OCI-LY3 (cell line): ENCODE data around the gene UCN2.

ENCODE experiments used
- H2AFZ ChIP-seq: fragments of 200-600, 300-600 bp; shearing (Covaris generic); 2 replicates; pipeline ENCODE4 v1.6.0; 2014; ENCODE audit warnings: antibody characterized with exemption, low read depth, low read length
- H3K27ac ChIP-seq: fragments of 200-600, 300-600 bp; sonication (generic); 2 replicates; pipeline ENCODE4 v1.5.1; 2014; ENCODE audit warnings: mild to moderate bottlenecking, low read length, moderate library complexity, mixed read lengths
- H3K27me3 ChIP-seq: fragments of 200-600, 300-600 bp; sonication (generic); 2 replicates; pipeline ENCODE4 v1.6.1; 2014; ENCODE audit warnings: low read depth, low read length, mixed read lengths
- H3K36me3 ChIP-seq: fragments of 200-600, 300-600 bp; sonication (generic); replicated peaks from 2 replicates; pipeline ENCODE3; 2014; ENCODE audit warnings: low read depth, low read length, mixed read lengths
- H3K4me1 ChIP-seq: fragments of 300-600, 200-600 bp; sonication (generic); 2 replicates; pipeline ENCODE4 v1.6.1; 2014; ENCODE audit warnings: low read length, mixed read lengths
- H3K4me2 ChIP-seq: fragments of 200-600, 300-600 bp; sonication (generic); 2 replicates; pipeline ENCODE4 v1.6.1; 2014; ENCODE audit warnings: low read length, mixed read lengths
- H3K4me3 ChIP-seq: fragments of 300-600, 200-600 bp; sonication (generic); 2 replicates; pipeline ENCODE4 v1.5.1; 2014; ENCODE audit warnings: antibody characterized with exemption, mild to moderate bottlenecking, low read length, moderate library complexity
- H3K79me2 ChIP-seq: fragments of 300-600, 200-600 bp; shearing (Covaris generic); 2 replicates; pipeline ENCODE4 v1.6.1; 2014; ENCODE audit warnings: mild to moderate bottlenecking, low read length, mixed read lengths
- H3K9ac ChIP-seq: fragments of 300-600, 200-600 bp; shearing (Covaris generic); 2 replicates; pipeline ENCODE4 v1.6.0; 2014; ENCODE audit warnings: mild to moderate bottlenecking, low read length, moderate library complexity
- H3K9me3 ChIP-seq: fragments of 200-600, 300-600 bp; shearing (Covaris generic); 2 replicates; pipeline ENCODE4 v1.6.1; 2014; ENCODE audit warnings: low read length, mixed read lengths; ENCODE audit not compliant: insufficient read depth
- H4K20me1 ChIP-seq: fragments of 200-600, 300-600 bp; sonication (generic); 2 replicates; pipeline ENCODE4 v1.6.1; 2016; ENCODE audit warnings: low read length, mixed read lengths; ENCODE audit not compliant: insufficient read depth
- CTCF ChIP-seq: fragments of 200-600, 300-600 bp; sonication (generic); IDR thresholded peaks from 2 replicates; pipeline ENCODE4 v1.5.1; 2014; ENCODE audit warnings: antibody characterized with exemption, low read length, low read depth
- EZH2phosphoT487 ChIP-seq: fragments of 200-600 bp; shearing (Covaris generic); IDR thresholded peaks from 2 replicates; pipeline ENCODE4 v1.6.1; 2018; ENCODE audit warnings: antibody characterized with exemption, mixed run types, low read depth

UCN2 gene

GRCh38 chr3:48565186-48565585 lies 1.6 kb upstream of the UCN2 start:
- Histone ChIP-seq H3K9me3 (no peaks in the 10 kb centered on the region), H3K4me2 (no peak overlapping the region), H4K20me1 (no peaks in the 10 kb centered on the region), H2AFZ (no peak overlapping the region), H3K79me2 (no peaks in the 10 kb centered on the region), H3K9ac (no peak overlapping the region), H3K4me3 (no peak overlapping the region), H3K27me3 (no peaks in the 10 kb centered on the region), H3K4me1 (peaks cover 13% of the 10 kb centered on the region), H3K27ac (no peak overlapping the region), H3K36me3 (no peaks in the 10 kb centered on the region)
- TF ChIP-seq EZH2phosphoT487 (no peak), CTCF (no peak)

DNA sequence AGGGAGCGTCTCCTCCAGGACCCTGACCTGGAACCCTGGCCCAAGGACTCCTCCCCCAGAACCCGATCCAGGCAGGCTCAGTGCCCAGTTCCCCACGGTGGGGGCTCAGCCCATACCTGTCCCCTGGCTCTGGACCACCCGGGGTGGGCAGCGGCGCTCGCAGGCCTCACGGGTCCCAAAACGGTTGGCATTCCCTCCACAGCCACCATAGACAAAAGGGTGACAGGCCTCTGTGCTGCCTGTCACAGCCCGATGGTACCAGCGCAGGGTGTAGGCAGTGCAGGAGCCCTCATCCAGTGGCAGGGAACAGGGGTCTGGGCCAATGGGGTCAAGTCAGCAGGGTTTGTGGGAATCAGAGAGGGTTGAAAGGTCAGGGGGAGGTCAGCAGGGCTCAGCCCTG lies 1.1 kb upstream of the UCN2 start:
- no peak overlapping the region for H3K27ac ChIP-seq
- TF ChIP-seq EZH2phosphoT487 (no peak), CTCF (no peak)
- H3K9ac ChIP-seq = no peak overlapping the region

GRCh38 chr3:48564022-48564421 lies 441 bp upstream of the UCN2 start:
- no peak overlapping the region for H3K4me2 ChIP-seq
- no peaks in the 10 kb centered on the region for H3K27me3 ChIP-seq
- H3K4me1 ChIP-seq = peaks cover 24% of the 10 kb centered on the region
- H3K9ac ChIP-seq = no peak overlapping the region
- no peak overlapping the region for H2AFZ ChIP-seq
- TF ChIP-seq CTCF (no peak), EZH2phosphoT487 (no peak)
- H3K9me3 ChIP-seq = no peaks in the 10 kb centered on the region
- H4K20me1 ChIP-seq = no peaks in the 10 kb centered on the region
- H3K36me3 ChIP-seq = no peaks in the 10 kb centered on the region
- no peaks in the 10 kb centered on the region for H3K79me2 ChIP-seq
- H3K27ac ChIP-seq = no peak overlapping the region
- H3K4me3 ChIP-seq = no peak overlapping the region

More for the DNA sequence above, 1.1 kb upstream of the UCN2 start:
- H3K79me2 ChIP-seq = no peaks in the 10 kb centered on the region
- no peaks in the 10 kb centered on the region for H3K9me3 ChIP-seq
- H2AFZ ChIP-seq = no peak overlapping the region
- no peaks in the 10 kb centered on the region for H3K27me3 ChIP-seq
- H3K4me1 ChIP-seq = peaks cover 18% of the 10 kb centered on the region
- no peak overlapping the region for H3K4me3 ChIP-seq
- H3K4me2 ChIP-seq = no peak overlapping the region
- no peaks in the 10 kb centered on the region for H4K20me1 ChIP-seq
- H3K36me3 ChIP-seq = no peaks in the 10 kb centered on the region

GRCh38 chr3:48562367-48563095 lies 1.1 kb downstream of the UCN2 start:
- H3K79me2 ChIP-seq = no peaks in the 10 kb centered on the region
- H3K4me2 ChIP-seq = no peak overlapping the region
- H3K36me3 ChIP-seq = no peaks in the 10 kb centered on the region
- no peak overlapping the region for H3K4me3 ChIP-seq
- no peaks in the 10 kb centered on the region for H3K9me3 ChIP-seq
- TF ChIP-seq EZH2phosphoT487 = no peak
- TF ChIP-seq CTCF = no peak
- no peak overlapping the region for H2AFZ ChIP-seq
- no peaks in the 10 kb centered on the region for H4K20me1 ChIP-seq
- peaks cover 36% of the 10 kb centered on the region for H3K4me1 ChIP-seq
- H3K27me3 ChIP-seq = no peaks in the 10 kb centered on the region
- no peak overlapping the region for H3K9ac ChIP-seq
- no peak overlapping the region for H3K27ac ChIP-seq
